ENCODE results near the gene AMFR. TPM values are rescaled to one million over a fixed set of nuclear protein-coding genes. Genes with fewer than 3 reads are reported as not detected.

Gene AMFR
- total RNA-seq, 2 donors from 2014 or later = 68.7 to 92.4 TPM

GRCh38 chr16:56345406-56346050 is 79.8 kb downstream of the AMFR start:
- Histone ChIP-seq H3K9ac (ENCODE audit: low read depth in 2 of 2, low read length in 2 of 2) (no peak overlapping the region), H3K27ac (no peak overlapping the region), H3K4me3 (no peak overlapping the region), H3K36me3 (no peaks in the 10 kb centered on the region), H3K27me3 (no peaks in the 10 kb centered on the region), H3K4me1 (no peaks in the 10 kb centered on the region), H3K9me3 (no peaks in the 10 kb centered on the region)
- no peak for DNase-seq
- intact Hi-C loops (cut with DNase I) = no loop called here
- no peak for TF ChIP-seq CTCF (IDR thresholded peaks at IDR 0.05)

- Histone ChIP-seq H3K9ac (ENCODE audit: low read depth in 2 of 2, low read length in 2 of 2) (no peak overlapping the region), H3K4me1 (no peaks in the 10 kb centered on the region), H3K9me3 (no peaks in the 10 kb centered on the region), H3K27ac (no peak overlapping the region), H3K36me3 (no peaks in the 10 kb centered on the region), H3K4me3 (no peak overlapping the region), H3K27me3 (no peaks in the 10 kb centered on the region)
- no peak for TF ChIP-seq CTCF (IDR thresholded peaks at IDR 0.05)
- DNase-seq = no peak
- intact Hi-C loops (cut with DNase I) = no loop called here
Measured at GRCh38 chr16:56344518-56345405, 80.6 kb downstream of the AMFR start.

- Histone ChIP-seq H3K27me3 (no peaks in the 10 kb centered on the region), H3K4me3 (no peak overlapping the region), H3K27ac (no peak overlapping the region), H3K9me3 (no peaks in the 10 kb centered on the region), H3K36me3 (no peaks in the 10 kb centered on the region), H3K9ac (ENCODE audit: low read depth in 2 of 2, low read length in 2 of 2) (no peak overlapping the region), H3K4me1 (no peaks in the 10 kb centered on the region)
- no peak for TF ChIP-seq CTCF (IDR thresholded peaks at IDR 0.05)
- intact Hi-C loops (cut with DNase I) = no loop called here
- DNase-seq = no peak
Measured at GRCh38 chr16:56343661-56344517, 81.5 kb downstream of the AMFR start.

GRCh38 chr16:56341656-56342399 is 83.5 kb downstream of the AMFR start:
- DNase-seq = no peak
- H3K4me1 ChIP-seq = no peaks in the 10 kb centered on the region
- intact Hi-C loops (cut with DNase I) = no loop called here

More at GRCh38 chr16:56341656-56342399, 83.5 kb downstream of the AMFR start:
- Histone ChIP-seq H3K4me3 (no peak overlapping the region), H3K9ac (ENCODE audit: low read depth in 2 of 2, low read length in 2 of 2) (no peak overlapping the region), H3K27me3 (no peaks in the 10 kb centered on the region), H3K9me3 (no peaks in the 10 kb centered on the region), H3K27ac (no peak overlapping the region), H3K36me3 (no peaks in the 10 kb centered on the region)
- TF ChIP-seq CTCF (IDR thresholded peaks at IDR 0.05) = no peak
